Heart right ventricle (tissue), 16 donors: ENCODE measurements around the gene NPEPPS. TPM values are rescaled to one million over a fixed set of nuclear protein-coding genes. Genes with fewer than 3 reads are reported as not detected.
A peak's percentile ranks its signal among the peaks of the same experiment; 100 is the strongest.
"Not testable (repeated sequence)": the region's sequence is repeated elsewhere in the genome, so short reads cannot be mapped to it uniquely, and the experiment has no call there.

ENCODE experiments used
- ATAC-seq, 8 donors: fragments of 200-7000 bp; cut with Tn5 transposase; one replicate each; pipeline ENCODE4 v1.9.1; 2020; ENCODE audit warnings: mild to moderate bottlenecking in 8 of 8, moderate library complexity in 8 of 8, moderate number of reproducible peaks in 1 of 8
- DNase-seq, 2 donors: peaks; one replicate each; pipeline ENCODE4 v3.0.0-alpha.2; 2020
- H3K27ac ChIP-seq, 10 donors: fragments of 200-600 bp; sonication (generic) in 2 of 10; one replicate each; pipeline versions ENCODE4 v1.5.0 to v1.8.0; 2020 to 2022; ENCODE audit warnings: mild to moderate bottlenecking in 3 of 10
- H3K27me3 ChIP-seq, 7 donors: fragments of 200-600 bp; one replicate each; pipeline ENCODE4 v1.8.0; 2021 to 2022; ENCODE audit warnings: mild to moderate bottlenecking in 2 of 7
- H3K36me3 ChIP-seq, 9 donors: fragments of 200-600 bp; sonication (generic) in 1 of 9; one replicate each; pipeline versions ENCODE4 v1.5.0 to v1.8.0; 2020 to 2022; ENCODE audit warnings: mild to moderate bottlenecking in 2 of 9
- H3K4me1 ChIP-seq, 9 donors: fragments of 200-600 bp; sonication (generic) in 1 of 9; one replicate each; pipeline versions ENCODE4 v1.5.0 to v1.8.0; 2020 to 2022; ENCODE audit warnings: mild to moderate bottlenecking in 4 of 9
- H3K4me3 ChIP-seq, 10 donors: fragments of 200-600 bp; sonication (generic) in 2 of 10; one replicate each; pipeline versions ENCODE4 v1.5.0 to v1.8.0; 2020 to 2022; ENCODE audit warnings: mild to moderate bottlenecking in 7 of 10, moderate library complexity in 2 of 10
- H3K9me3 ChIP-seq, 11 donors: fragments of 200-600 bp in 10 of 11; sonication (generic) in 2 of 11; one replicate each; pipeline versions ENCODE4 v1.5.0 to v1.8.0; 2013 to 2022; ENCODE audit warnings: mild to moderate bottlenecking in 2 of 11, control low read depth in 1 of 11, moderate library complexity in 1 of 11
- CTCF ChIP-seq, 9 donors: fragments of 200-600 bp; sonication (generic) in 2 of 9; IDR thresholded peaks; one replicate each; pipeline versions ENCODE4 v1.5.0 to v1.8.0; 2021 to 2022; ENCODE audit warnings: antibody characterized with exemption in 9 of 9, mild to moderate bottlenecking in 5 of 9, moderate library complexity in 1 of 9
- WGBS, 2 donors: extraction: QIAGEN DNeasy Blood & Tissue Kit; methylation state at CpG; one replicate each; pipeline ENCODE4 v1.1.7; 2013; ENCODE audit warnings: inconsistent platforms in 1 of 2; 5-methylcytosine and 5-hydroxymethylcytosine counted together
- intact Hi-C, 10 donors: fragments of 100-400 bp; cut with DNase I; formaldehyde crosslinking; loops; one replicate each; pipeline versions ENCODE4 v1.11.1 to v1.14.2; 2022
- long read RNA-seq, 3 donors: library from polyadenylated mRNA; unstranded; transcript quantifications; one replicate each; pipeline ENCODE4 v2.0.0, GENCODE V29; 2020 to 2021
- polyA plus RNA-seq, 2 donors: library from polyadenylated mRNA; stranded (reverse); fragments of 200-250 nt; gene quantifications; one replicate each; pipeline ENCODE4 v1.2.3, GENCODE V29; 2013
- total RNA-seq, 10 donors: library from RNA; stranded (reverse); fragmentation: NEBNext Ultra II Directional in 3 of 10; extraction: Animal tissue kit (Norgen Biotek cat#: 25700) in 3 of 10; gene quantifications; one replicate each; pipeline versions ENCODE4 v1.2.1 to v1.2.4, GENCODE V29; 2021 to 2023
- donor health status: Arrhythmogenic right ventricular cardiomyopathy.
- donor health status: ischemic (EF 13 %, LVEDD 7.1; RV severe dilation, severe dysfunction).
- donor health status: healthy with polysubstance abuse.
- donor health status: DM: no; HTN: yes; CAD: no.
- donor health status: DM: no; HTN: no; CAD: no.
- donor health status: ischemic (EF 25% LVEDD 6.9; RV normal size, moderate dysfunction).
- donor health status: ischemic (EF 25% LVEDD 5.7; RV mildly dilated, moderate dysfunction).
- donor health status: healthy.
- donor health status: DM: yes; HTN: yes; CAD: no.
- donor health status: Ischemic cardiomyopathy.
- donor health status: ischemic (EF 35%, LVEDD 5.7; RV mildly dilated, moderate dysfunction).
- donor health status: nonischemic (EF 11% LVEDD 7.7; RV severe dilation, severe dysfunction).
- donor health status: DM: yes; HTN: yes; CAD: no.
- donor health status: PGD.
- donor health status: ischemic (EF 29% LVEDD 5.4; RV normal size, mild dysfunction).
- donor health status: nonischemic (EF 23%, LVEDD 6.1; RV moderate dilation, normal function).

The NPEPPS gene
- total RNA-seq = 100 to 1,000 TPM in 1 of 10 donors, 10 to 100 TPM in 9; 65.8 to 104 (median 86.9) TPM
- 10 to 100 TPM; 21.8 to 28.4 TPM for polyA plus RNA-seq
- long read RNA-seq, donor 1, full-length matches to known transcripts = 142 of 191 reads
- long read RNA-seq, donor 1, partial matches to known transcripts = 31 of 191 reads
- long read RNA-seq, donor 1, other reads (novel, unspliced or antisense) = 18 of 191 reads
- long read RNA-seq, donor 2, full-length matches to known transcripts = 166 of 224 reads
- long read RNA-seq, donor 2, partial matches to known transcripts = 34 of 224 reads
- long read RNA-seq, donor 2, other reads (novel, unspliced or antisense) = 24 of 224 reads
- long read RNA-seq, donor 3, full-length matches to known transcripts = 190 of 290 reads
- long read RNA-seq, donor 3, partial matches to known transcripts = 63 of 290 reads
- long read RNA-seq, donor 3, other reads (novel, unspliced or antisense) = 37 of 290 reads

- ATAC-seq (peak; percentile 91 to 97 (median 94)), DNase-seq (peak; percentile 91 to 93)
- Histone ChIP-seq H3K27ac (peak within 1 kb of the TSS; percentile 77 to 92 (median 86)), H3K4me1 (peaks cover 0 to 29% (median 17%) of the 10 kb centered on the region in 9 donors), H3K4me3 (peak within 1 kb of the TSS; percentile 41 to 69 (median 64))
- H3K36me3 ChIP-seq, H3K27me3 ChIP-seq, H3K9me3 ChIP-seq: not testable (repeated sequence)
- intact Hi-C loops = loop anchor here in 1 of 10 donors (10.0 kb wide), 1 partner anchor 84 kb away; no protein-coding TSS in a partner anchor
- WGBS, 2 donors = 12 to 24% methylated on average over 27 to 55 of the region's 60 CpGs
Observed at GRCh38 chr17:47530557-47531232, at the start of gene NPEPPS. NPEPPS (plus strand) TSS chr17:47531108; CDS start chr17:47531301, 193 bp downstream.

- ATAC-seq, H3K4me1 ChIP-seq, intact Hi-C loops, H3K27me3 ChIP-seq, H3K9me3 ChIP-seq, DNase-seq: not testable (repeated sequence)
- H3K36me3 ChIP-seq = peaks cover 0 to 23% (median 0%) of the 10 kb centered on the region in 9 donors
- 3 to 9% methylated on average over 14 to 15 of the region's 15 CpGs for WGBS, 2 donors
- H3K27ac ChIP-seq = peak overlapping the region; percentile 64 to 87 (median 80)
- peak overlapping the region; percentile 25 to 69 (median 60) for H3K4me3 ChIP-seq
Observed at GRCh38 chr17:47491841-47492212, 39.1 kb upstream of the NPEPPS start.

GRCh38 chr17:47499074-47499473 lies 31.8 kb upstream of the NPEPPS start:
- H3K27ac ChIP-seq, H3K36me3 ChIP-seq, H3K27me3 ChIP-seq, ATAC-seq, H3K9me3 ChIP-seq, DNase-seq, H3K4me3 ChIP-seq, intact Hi-C loops: not testable (repeated sequence)
- H3K4me1 ChIP-seq = peaks cover 0 to 27% (median 16%) of the 10 kb centered on the region in 9 donors
- WGBS, 2 donors = 11 to 37% methylated on average over 1 of the region's 1 CpG

GRCh38 chr17:47499494-47499893 lies 31.4 kb upstream of the NPEPPS start:
- intact Hi-C loops, H3K36me3 ChIP-seq, DNase-seq, H3K27ac ChIP-seq, H3K4me3 ChIP-seq, H3K9me3 ChIP-seq, ATAC-seq, H3K27me3 ChIP-seq: not testable (repeated sequence)
- 93 to 94% methylated on average over 4 of the region's 4 CpGs for WGBS, 2 donors
- peaks cover 0 to 31% (median 16%) of the 10 kb centered on the region in 9 donors for H3K4me1 ChIP-seq

GRCh38 chr17:47500620-47501019 lies 30.3 kb upstream of the NPEPPS start:
- peak; percentile 17 to 64 (median 51) for TF ChIP-seq CTCF (IDR thresholded peaks at IDR 0.05)
- peak; percentile 31 to 64 (median 60) for ATAC-seq
- H3K36me3 ChIP-seq, H3K27ac ChIP-seq, H3K9me3 ChIP-seq, H3K4me3 ChIP-seq, DNase-seq, H3K27me3 ChIP-seq: not testable (repeated sequence)
- peaks cover 0 to 31% (median 16%) of the 10 kb centered on the region in 9 donors for H3K4me1 ChIP-seq
- 55 to 65% methylated on average over 3 to 4 of the region's 4 CpGs for WGBS, 2 donors
- intact Hi-C loops = loop anchor here in 4 of 10 donors (5.0 to 10.0 kb wide), 3 partner anchors 104 to 117 kb away; no protein-coding TSS in a partner anchor

GRCh38 chr17:47502122-47502731 lies 28.7 kb upstream of the NPEPPS start:
- not testable (repeated sequence) for H3K27me3 ChIP-seq, H3K9me3 ChIP-seq, H3K36me3 ChIP-seq, DNase-seq, H3K4me3 ChIP-seq
- 28 to 30% methylated on average over 3 of the region's 8 CpGs for WGBS, 2 donors
- peaks cover 0 to 31% (median 16%) of the 10 kb centered on the region in 9 donors for H3K4me1 ChIP-seq
- ATAC-seq = peak; percentile 70 to 93 (median 80)
- intact Hi-C loops = loop anchor here in 4 of 10 donors (5.0 to 10.0 kb wide), 3 partner anchors 103 to 115 kb away; no protein-coding TSS in a partner anchor
- H3K27ac ChIP-seq = peak overlapping the region in 9 of 10 donors; percentile 21 to 75 (median 60)

GRCh38 chr17:47502776-47503455 lies 28.0 kb upstream of the NPEPPS start:
- not testable (repeated sequence) for H3K9me3 ChIP-seq, DNase-seq, H3K27me3 ChIP-seq, H3K36me3 ChIP-seq, H3K4me3 ChIP-seq
- Histone ChIP-seq H3K4me1 (peaks cover 0 to 31% (median 16%) of the 10 kb centered on the region in 9 donors), H3K27ac (peak overlapping the region in 9 of 10 donors; percentile 21 to 75 (median 60))
- 32 to 38% methylated on average over 2 of the region's 2 CpGs for WGBS, 2 donors
- peak in 5 of 8 donors; percentile 8 to 40 (median 34) for ATAC-seq
- intact Hi-C loops = loop anchor here in 4 of 10 donors (5.0 to 10.0 kb wide), 3 partner anchors 102 to 114 kb away; no protein-coding TSS in a partner anchor

GRCh38 chr17:47511701-47512146 lies 19.2 kb upstream of the NPEPPS start:
- peak in 1 of 2 donors; percentile 9 for DNase-seq

GRCh38 chr17:47513301-47513700 lies 17.6 kb upstream of the NPEPPS start:
- H3K27me3 ChIP-seq, intact Hi-C loops, H3K27ac ChIP-seq, H3K4me1 ChIP-seq, DNase-seq, H3K9me3 ChIP-seq, H3K36me3 ChIP-seq, ATAC-seq, H3K4me3 ChIP-seq: not testable (repeated sequence)
- 80 to 88% methylated on average over 6 of the region's 6 CpGs for WGBS, 2 donors

More at GRCh38 chr17:47511701-47512146, 19.2 kb upstream of the NPEPPS start:
- H3K4me1 ChIP-seq, H3K4me3 ChIP-seq, H3K36me3 ChIP-seq, intact Hi-C loops, H3K9me3 ChIP-seq, H3K27me3 ChIP-seq: not testable (repeated sequence)
- peak overlapping the region in 3 of 10 donors; percentile 5 to 42 (median 20) for H3K27ac ChIP-seq
- WGBS, 2 donors = 23 to 25% methylated on average over 3 of the region's 3 CpGs
- ATAC-seq = peak; percentile 51 to 89 (median 80)
